Naive thymus-derived CD8-positive, alpha-beta T cell (primary cell): Measurements from ENCODE around the gene CT45A8. TPM values are rescaled to one million over a fixed set of nuclear protein-coding genes. Genes with fewer than 3 reads are reported as not detected.

ENCODE experiments used
- polyA plus RNA-seq, 3 donors: library from polyadenylated mRNA; unstranded; fragments of 300-500 nt; fragmentation: Illumina TruSeq; gene quantifications; one replicate each; pipeline ENCODE4 v1.2.3, GENCODE V29; 2021
- total RNA-seq, 8 experiments: library from RNA in 2 of 8; stranded (reverse) in 2 of 8; gene quantifications; one replicate each; pipeline ENCODE4 v1.2.3 and lab custom pipeline; 2021 to 2026

The CT45A8 gene
- total and polyA plus RNA-seq, 5 experiments from 2014 or later = not detected

Other genes with a start within 250 kb of the CT45A8 start
- gene CT45A1, start 140.9 kb downstream of the CT45A8 start, total RNA-seq = not detected
- not detected for gene CT45A1, start 140.9 kb downstream of the CT45A8 start, polyA plus RNA-seq
- not detected for gene CT45A3, start 86.3 kb downstream of the CT45A8 start, total RNA-seq
- gene CT45A3, start 86.3 kb downstream of the CT45A8 start, polyA plus RNA-seq = not detected
- not detected for gene CT45A5, start 69.0 kb downstream of the CT45A8 start, total RNA-seq
- gene CT45A5, start 69.0 kb downstream of the CT45A8 start, polyA plus RNA-seq = not detected
- gene CT45A6, start 51.8 kb downstream of the CT45A8 start, total RNA-seq = not detected
- gene CT45A6, start 51.8 kb downstream of the CT45A8 start, polyA plus RNA-seq = not detected
- not detected for gene CT45A2, start 34.5 kb downstream of the CT45A8 start, total RNA-seq
- gene CT45A2, start 34.5 kb downstream of the CT45A8 start, polyA plus RNA-seq = not detected
- not detected for gene CT45A7, start 17.3 kb downstream of the CT45A8 start, total RNA-seq
- gene CT45A7, start 17.3 kb downstream of the CT45A8 start, polyA plus RNA-seq = not detected
- gene CT45A9, start 17.3 kb upstream of the CT45A8 start, total RNA-seq = not detected
- gene CT45A9, start 17.3 kb upstream of the CT45A8 start, polyA plus RNA-seq = not detected
- not detected for gene CT45A10, start 38.9 kb upstream of the CT45A8 start, total RNA-seq
- gene CT45A10, start 38.9 kb upstream of the CT45A8 start, polyA plus RNA-seq = not detected
- gene SAGE1, start 39.2 kb upstream of the CT45A8 start, total RNA-seq = not detected
- gene SAGE1, start 39.2 kb upstream of the CT45A8 start, polyA plus RNA-seq = not detected
- gene MMGT1, start 119.5 kb upstream of the CT45A8 start, total RNA-seq = 10 to 100 TPM; 24.8 to 25.3 TPM
- gene MMGT1, start 119.5 kb upstream of the CT45A8 start, polyA plus RNA-seq = 1 to 10 TPM; 6.9 to 8.3 (median 7.7) TPM
- gene SLC9A6, start 130.9 kb upstream of the CT45A8 start, total RNA-seq = 10 to 100 TPM; 16.3 to 18.6 TPM
- gene SLC9A6, start 130.9 kb upstream of the CT45A8 start, polyA plus RNA-seq = 10 to 100 TPM; 14.4 to 18.3 (median 17.1) TPM